Stimulated activated CD8-positive, alpha-beta memory T cell treated with anti-CD3 and anti-CD28 coated beads, Interleukin-7, amount 100 ng/mL, for 4 hours (primary cell): ENCODE measurements around the gene DNAJA3.

Experiments used
- DNase-seq, 2 donors: peaks; one replicate each; pipeline ENCODE4 v3.0.0-alpha.2; 2020; ENCODE audit warnings: low read depth in 2 of 2

The DNAJA3 gene

GRCh38 chr16:4407543-4408322 is 17.9 kb upstream of the DNAJA3 start:
- no peak for DNase-seq

GRCh38 chr16:4408323-4408690 is 17.4 kb upstream of the DNAJA3 start:
- no peak for DNase-seq

GRCh38 chr16:4409081-4409932 is 16.4 kb upstream of the DNAJA3 start:
- DNase-seq = no peak

GRCh38 chr16:4410335-4411075 is 15.2 kb upstream of the DNAJA3 start:
- no peak for DNase-seq

- DNase-seq = no peak
Measured at GRCh38 chr16:4411684-4412083, 14.0 kb upstream of the DNAJA3 start.

GRCh38 chr16:4412159-4412558 is 13.5 kb upstream of the DNAJA3 start:
- DNase-seq = no peak

GRCh38 chr16:4412854-4413253 is 12.8 kb upstream of the DNAJA3 start:
- no peak for DNase-seq

GRCh38 chr16:4414187-4414917 is 11.3 kb upstream of the DNAJA3 start:
- DNase-seq = peak; percentile 68 to 84

GRCh38 chr16:4415538-4416199 is 10.0 kb upstream of the DNAJA3 start:
- peak in 1 of 2 donors; percentile 46 for DNase-seq

GRCh38 chr16:4416200-4417032 is 9.3 kb upstream of the DNAJA3 start, which contains the start of gene CORO7:
TSS of gene CORO7 (minus strand) at chr16:4416596. CDS start at chr16:4416518, 78 bp downstream.
- peak; percentile 97 to 99 for DNase-seq

GRCh38 chr16:4419402-4419959 is 6.2 kb upstream of the DNAJA3 start:
- no peak for DNase-seq

GRCh38 chr16:4420505-4421105 is 5.1 kb upstream of the DNAJA3 start:
- DNase-seq = no peak

- DNase-seq = no peak
Measured at GRCh38 chr16:4426021-4426684, 485 bp downstream of the DNAJA3 start.

GRCh38 chr16:4426722-4427372 is 1.2 kb downstream of the DNAJA3 start:
- no peak for DNase-seq

GRCh38 chr16:4428500-4428899 is 2.8 kb downstream of the DNAJA3 start:
- DNase-seq = no peak

- no peak for DNase-seq
Measured at GRCh38 chr16:4431023-4431422, 5.4 kb downstream of the DNAJA3 start.

GRCh38 chr16:4433228-4433627 is 7.6 kb downstream of the DNAJA3 start:
- DNase-seq = no peak
